Activated CD4-positive, alpha-beta T cell treated with anti-CD3 and anti-CD28 coated beads, Interleukin-2, Interleukin-6, amounts not matched to agents 100 ng/mL and 50 ng/mL, durations not matched to agents 16 hours and 8 hours (primary cell): ENCODE data around the gene TIE1.
A peak's percentile ranks its signal among the peaks of the same experiment; 100 is the strongest.
"Not testable (repeated sequence)": the region's sequence is repeated elsewhere in the genome, so short reads cannot be mapped to it uniquely, and the experiment has no call there.

Experiments
- DNase-seq: peaks from one replicate; pipeline ENCODE4 v3.0.0-alpha.2; 2020

TIE1 gene

DNA sequence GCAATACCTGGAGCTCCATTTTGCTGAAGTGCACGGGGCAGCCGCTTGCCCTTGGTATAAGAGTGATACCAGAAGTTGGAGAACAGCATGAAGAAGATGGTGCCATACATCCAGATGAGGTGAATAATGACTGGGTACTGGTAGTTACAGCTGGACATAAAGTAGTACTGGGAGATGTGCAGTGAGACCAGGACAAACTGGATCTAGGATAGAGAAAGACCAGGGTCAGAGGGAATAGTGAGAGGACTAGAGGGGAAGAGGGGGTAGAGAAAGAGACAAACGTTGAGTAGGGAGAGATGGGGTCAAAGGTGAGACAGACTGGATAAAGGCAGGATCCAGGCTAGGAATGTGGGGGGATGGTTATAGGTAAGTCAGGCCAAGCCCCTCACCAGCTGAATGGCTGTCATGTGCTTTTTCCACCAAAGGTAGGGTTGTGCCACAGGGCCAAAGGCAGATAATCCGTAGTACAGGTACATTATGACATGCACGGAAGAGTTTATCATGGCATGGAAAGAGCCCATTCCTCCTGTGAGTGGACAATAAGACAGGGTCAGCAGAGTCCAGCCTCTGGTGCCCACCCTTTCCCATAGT, 63.2 kb downstream of the TIE1 start:
- no peak for DNase-seq

GRCh38 chr1:43365678-43366077, 64.9 kb downstream of the TIE1 start:
- DNase-seq = no peak

DNA sequence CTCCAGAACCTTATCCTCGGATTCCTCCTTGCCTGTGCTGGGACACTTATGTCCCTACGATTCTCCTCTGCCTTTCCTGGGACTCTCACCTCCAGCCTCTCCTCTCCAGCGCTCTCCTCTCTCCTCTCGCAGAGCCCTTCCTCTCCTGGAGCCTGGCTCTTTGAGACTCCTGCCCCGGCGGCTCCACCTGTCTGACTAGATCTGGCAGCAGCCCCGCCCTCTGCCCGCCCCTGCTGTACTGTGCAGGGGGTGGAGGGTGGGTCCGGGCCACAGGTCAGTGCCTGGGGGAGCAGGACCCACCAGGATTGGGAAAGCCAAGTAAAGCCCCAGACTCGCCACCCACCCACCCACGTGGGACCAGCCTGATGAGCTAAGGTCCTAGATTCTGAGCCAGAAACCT, 65.4 kb downstream of the TIE1 start:
- peak; percentile 27 for DNase-seq

- DNase-seq = no peak
Measured at GRCh38 chr1:43366601-43367025, 65.8 kb downstream of the TIE1 start.

GRCh38 chr1:43367026-43367903, 66.5 kb downstream of the TIE1 start:
- peak; percentile 43 for DNase-seq

DNA sequence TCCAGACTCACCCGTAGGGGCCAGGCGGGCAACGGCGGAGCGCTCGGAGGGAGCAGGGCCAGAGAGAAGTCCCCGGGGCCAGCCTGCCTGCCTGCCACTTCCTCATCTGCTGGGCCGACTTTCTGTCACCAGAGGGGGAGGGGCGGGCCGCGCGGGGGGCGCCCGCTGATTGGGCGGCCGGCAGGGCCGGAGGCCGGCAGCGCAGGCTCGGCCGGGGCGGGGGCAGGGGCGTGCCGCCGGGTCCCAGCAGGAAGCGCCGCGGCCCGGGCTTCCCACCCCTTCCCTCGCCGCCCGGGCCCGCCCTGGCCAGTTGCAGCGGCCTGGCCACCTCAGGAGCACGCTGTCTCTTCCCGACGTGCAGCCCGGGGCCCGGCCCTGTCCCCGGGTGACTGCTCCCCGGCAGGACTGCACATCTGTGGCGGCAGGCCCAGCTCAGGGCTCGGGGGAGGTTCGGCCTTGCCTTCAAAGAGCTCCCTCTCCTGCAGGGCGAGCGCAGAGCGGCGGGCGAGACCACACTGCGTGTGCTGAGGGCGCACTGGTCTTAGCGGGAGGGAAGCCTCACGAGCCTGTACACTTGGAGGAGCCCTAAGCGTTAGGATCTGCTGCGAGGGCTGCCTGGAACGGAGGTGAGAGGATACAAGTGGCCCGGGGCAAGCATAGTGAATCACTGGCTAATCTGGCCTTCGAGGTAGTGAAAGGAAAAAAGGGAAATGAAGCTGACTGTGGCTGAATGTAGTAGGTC, 67.3 kb downstream of the TIE1 start, which contains the start of gene ELOVL1:
Gene ELOVL1 (minus strand): TSS at position 108 of the 742 bp plus-strand sequence. CDS start 2,402 bp downstream, outside the sequence.
- DNase-seq = peak; percentile 96

DNA sequence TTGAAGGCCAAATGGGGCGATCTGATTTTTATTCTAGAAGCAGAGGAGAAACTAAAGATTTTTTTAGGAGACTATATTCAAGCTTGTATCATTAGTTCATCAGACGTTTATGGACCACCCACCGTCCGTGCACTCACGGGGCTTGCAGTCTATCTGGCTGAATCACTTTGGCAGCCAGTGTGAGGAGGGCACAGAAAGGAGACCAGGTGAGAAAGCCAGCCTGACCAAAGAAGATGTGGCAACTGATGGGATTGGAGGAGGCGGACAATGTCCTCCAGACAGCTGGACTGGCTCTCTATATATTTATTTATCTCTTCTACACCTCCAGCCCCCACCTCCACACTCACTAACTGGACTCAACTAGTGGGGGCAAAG, 67.9 kb downstream of the TIE1 start:
- DNase-seq = no peak

GRCh38 chr1:43369779-43370178, 69.0 kb downstream of the TIE1 start:
- not testable (repeated sequence) for DNase-seq

GRCh38 chr1:43370564-43370963, 69.8 kb downstream of the TIE1 start:
- DNase-seq = no peak

DNA sequence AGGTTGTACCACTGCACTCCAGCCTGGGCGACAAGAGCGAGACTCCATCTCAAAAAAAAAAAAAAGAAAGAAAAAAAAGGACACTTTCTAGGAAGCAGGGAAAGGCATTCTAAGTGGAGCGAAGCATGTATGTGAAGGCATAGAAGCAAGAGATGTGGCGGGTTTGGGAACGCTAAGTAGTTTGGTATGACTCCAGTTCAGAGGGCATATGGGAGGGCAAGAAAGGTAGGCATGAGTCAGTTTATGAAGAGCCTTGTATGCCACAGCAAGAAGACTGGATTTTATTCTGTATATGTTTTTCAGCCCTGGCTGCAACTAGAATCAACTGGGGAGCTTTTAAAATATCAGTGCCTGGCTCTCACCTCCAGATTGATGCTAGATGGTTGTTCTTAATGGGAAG, 71.4 kb downstream of the TIE1 start:
- DNase-seq = no peak
